Glomerular visceral epithelial cell (primary cell): ENCODE results near the gene DUSP18.
A peak's percentile ranks its signal among the peaks of the same experiment; 100 is the strongest.
"Not testable (repeated sequence)": the region's sequence is repeated elsewhere in the genome, so short reads cannot be mapped to it uniquely, and the experiment has no call there.

ENCODE experiments used
- DNase-seq: peaks from one replicate; pipeline ENCODE4 v3.0.0-alpha.2; 2016; ENCODE audit errors: extremely low spot score

The DUSP18 gene

DNA sequence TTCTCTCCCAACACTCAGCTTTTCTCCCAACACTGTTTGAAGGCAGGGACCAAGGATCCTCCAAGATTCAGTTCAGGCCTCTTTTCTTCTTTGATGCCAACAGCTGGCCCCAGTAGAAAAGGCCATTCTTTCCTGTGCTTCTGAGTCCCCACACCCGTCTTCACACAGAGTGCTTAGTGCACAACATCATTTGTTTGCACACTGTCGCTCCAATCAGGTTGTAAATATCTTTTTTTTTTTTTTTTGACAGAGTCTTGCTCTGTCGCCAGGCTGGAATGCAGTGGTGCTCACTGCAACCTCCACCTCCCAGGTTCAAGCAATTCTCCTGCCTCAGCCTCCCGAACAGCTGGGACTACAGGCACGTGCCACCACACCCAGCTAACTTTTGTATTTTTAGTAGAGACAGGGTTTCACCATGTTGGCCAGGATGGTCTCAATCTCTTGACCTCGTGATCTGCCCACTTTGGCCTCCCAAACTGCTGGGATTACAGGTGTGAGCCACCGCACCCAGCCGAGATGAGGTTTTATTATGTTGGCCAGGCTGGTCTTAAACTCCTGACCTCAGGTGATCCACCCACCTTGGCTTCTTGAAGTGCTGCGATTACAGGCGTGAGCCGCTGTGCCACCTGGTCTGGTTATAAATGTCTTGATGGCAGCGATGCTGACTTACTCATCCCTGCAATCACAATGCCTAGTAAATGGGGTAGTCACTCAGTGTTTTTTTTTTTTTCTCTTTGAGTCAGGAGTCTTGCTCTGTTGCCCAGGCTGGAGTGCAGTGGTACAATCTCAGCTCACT, 12.4 kb upstream of the DUSP18 start:
- not testable (repeated sequence) for DNase-seq

DNA sequence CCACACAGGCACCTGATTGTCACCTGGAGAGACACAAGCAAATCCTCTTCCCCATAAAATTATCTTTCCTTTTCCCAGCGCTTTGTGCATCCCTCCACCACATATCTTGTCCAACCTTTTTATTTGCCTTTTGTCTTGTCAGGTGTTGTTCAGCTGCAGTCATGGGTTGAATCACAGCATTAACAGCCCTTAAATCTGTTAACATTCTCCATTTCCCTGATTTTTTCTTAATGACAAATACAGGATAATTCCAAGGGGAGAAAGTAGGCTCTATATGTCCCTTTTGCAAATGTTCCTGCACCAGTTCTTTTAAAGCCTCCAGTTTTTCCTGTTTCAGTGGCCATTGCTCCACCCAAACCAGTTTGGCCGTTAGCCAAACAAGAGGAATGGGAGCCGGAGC, 8.9 kb upstream of the DUSP18 start:
- not testable (repeated sequence) for DNase-seq

DNA sequence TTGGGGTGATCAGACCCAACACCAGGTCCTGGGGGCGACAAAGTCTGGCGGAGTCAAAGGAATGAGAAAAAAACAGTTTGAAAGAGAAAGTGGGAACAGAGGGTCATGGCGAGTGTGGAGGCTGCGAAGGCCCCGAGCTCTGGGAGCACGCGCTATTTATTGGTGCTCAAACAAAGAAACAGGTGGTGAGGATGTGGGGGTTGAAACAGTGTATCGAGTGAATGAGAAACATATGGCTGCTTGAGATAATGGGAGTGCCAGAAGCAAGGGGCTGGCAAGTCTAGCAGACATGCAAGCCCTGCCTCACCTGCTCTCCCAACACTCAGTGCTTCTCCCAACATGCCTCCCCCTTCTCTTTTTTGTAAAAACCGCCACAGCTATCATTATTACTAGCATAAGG, 7.8 kb upstream of the DUSP18 start:
- DNase-seq, result no peak

DNA sequence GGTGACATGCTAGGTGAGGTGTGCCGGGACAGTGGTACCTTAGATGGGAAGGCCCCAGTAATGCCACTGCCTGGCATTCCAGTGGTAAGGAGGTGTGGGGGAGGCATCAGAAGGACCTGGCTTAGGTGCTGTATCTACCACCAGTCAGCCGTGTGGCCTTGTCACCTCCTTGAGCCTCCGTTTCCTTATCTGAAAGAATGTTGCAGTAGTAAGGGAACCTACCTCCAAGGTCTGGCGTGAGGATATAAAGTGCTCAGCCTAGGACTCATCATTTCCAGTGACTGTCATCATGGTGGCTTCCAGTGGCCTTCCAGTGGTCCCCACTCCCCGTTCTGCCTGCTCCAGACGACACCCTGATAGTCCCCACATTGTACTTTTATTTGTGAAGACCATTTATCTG, 6.8 kb upstream of the DUSP18 start:
- no peak for DNase-seq

DNA sequence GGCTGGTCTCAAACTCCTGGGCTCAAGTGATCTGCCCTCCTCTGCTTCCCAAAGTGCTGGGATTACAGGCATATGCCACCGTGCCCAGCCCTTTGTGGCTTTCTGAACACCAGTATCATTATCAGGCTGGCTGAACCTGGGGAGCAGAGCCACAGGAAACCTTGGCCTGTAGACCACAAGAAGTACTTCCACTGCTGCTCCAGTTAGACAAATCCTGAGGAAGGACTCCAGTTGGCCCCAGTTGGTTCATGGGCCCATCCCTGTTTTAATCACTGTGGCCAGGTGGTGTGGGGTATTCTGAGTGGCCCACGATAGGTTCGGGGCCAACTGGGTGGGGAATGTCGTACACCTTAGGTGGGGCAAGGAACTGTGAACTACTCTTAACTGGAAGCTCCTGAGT, 5.5 kb upstream of the DUSP18 start:
- DNase-seq, result no peak

DNA sequence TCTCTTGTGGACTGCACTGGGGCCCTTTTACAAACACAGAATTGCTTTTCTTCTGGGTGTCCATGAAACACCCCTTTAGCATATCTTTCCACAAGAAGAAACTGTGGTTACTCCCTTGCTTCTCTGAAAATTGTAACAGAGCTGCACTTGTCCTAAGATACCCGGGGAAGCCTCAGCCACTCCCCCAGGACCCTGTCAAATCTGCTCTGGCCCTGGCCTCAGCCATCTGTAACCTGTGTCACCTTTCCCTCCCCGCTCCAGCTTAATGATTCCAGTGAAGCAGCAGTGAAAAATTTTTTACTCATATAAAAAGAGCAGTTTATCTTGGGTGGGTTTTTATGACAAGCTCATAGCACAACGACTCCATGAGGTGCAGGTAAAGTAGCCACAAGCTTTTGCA, 3.4 kb upstream of the DUSP18 start:
- no peak for DNase-seq

DNA sequence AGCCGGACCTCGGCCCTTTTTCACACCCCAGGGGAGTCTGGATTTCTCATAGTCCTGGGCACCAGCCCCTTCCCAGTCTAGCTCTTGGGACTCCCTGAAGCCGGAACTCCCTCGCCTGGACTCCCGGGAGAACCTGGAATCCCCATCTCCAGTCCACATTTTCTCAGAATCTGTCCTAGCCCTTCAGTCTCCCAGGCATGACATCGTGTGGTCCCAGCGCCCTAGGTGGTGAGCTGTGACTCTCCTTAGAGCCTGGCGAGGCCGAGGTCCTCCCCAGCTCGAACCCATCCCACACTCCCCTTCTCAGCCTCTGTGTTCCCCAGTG, 673 bp upstream of the DUSP18 start:
- no peak for DNase-seq

DNA sequence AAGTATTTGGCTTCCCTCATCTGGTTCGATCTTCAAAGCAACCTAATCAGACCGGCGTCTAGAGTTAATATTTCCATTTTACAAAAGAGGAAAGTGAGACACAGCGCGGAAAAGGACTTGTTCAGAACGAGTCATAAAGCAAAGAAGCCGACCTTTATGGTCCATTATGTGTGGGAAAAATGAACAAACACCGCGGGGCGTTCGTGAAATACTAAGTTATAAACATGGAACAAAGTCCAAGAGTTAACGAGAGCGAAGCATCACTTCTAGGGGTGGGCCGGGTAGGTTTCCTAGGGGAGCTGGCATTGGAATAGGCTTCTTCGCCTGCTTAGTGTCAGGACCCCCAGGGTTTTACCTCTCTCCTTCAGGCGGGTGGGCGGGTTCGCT, 575 bp downstream of the DUSP18 start:
- no peak for DNase-seq

DNA sequence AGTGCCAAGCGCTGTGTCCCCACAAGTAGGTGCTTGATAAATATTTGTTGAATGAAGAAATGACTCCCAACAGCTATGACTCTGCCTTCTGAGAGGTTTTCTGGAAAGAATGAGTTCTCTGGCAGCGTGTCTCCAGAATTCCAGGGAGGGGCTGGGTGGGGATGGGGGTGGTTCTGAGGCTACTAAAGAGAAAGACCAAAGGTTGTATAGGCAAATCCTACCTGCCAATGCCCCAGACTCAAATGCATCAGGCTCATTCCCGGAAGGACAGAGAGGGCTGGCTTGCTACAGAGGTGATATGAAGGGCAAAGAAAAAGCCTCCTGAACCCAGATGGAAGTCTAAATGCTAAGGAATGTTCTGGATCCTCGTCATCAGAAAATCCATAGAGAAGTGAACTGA, 1.9 kb downstream of the DUSP18 start:
- no peak for DNase-seq

DNA sequence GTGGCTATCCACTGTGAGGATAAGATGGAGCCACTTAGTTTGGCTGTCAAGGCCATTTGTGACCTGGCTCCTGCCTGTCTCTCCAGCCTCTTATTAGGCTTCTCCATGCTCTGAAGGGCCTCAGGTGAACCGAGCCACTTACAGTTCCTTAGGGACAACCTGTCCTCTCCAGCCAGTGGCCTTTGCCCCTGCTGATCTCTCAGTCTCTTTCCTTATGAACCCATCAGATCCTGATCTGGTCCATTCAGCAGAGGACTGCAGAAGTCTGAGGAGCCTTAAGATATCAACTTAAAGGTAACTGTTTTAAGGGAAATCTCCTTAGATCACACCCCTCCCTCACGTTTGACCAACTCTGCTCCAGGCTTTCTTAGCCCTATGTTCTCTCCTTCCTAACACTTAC, 2.4 kb downstream of the DUSP18 start:
- no peak for DNase-seq

DNA sequence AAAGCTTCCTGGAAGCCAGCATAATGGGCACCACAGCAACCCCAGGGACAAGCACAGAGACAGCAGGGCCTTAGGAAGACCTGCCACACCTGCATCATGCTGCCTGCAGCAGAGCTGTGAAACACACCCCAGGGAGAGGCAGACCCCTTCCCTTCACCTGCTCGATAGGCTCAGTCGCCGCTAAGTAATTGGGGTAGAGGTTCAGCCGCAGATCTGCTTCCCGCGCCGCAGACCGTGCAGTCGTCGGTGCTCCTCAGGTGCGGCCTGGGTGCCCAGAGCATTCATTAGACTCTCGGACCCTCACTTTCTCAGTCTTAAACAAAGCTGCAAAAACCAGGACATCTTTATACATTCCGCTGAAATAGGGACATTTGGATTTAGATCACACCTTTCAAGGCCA, 2.9 kb downstream of the DUSP18 start:
- DNase-seq, result no peak

DNA sequence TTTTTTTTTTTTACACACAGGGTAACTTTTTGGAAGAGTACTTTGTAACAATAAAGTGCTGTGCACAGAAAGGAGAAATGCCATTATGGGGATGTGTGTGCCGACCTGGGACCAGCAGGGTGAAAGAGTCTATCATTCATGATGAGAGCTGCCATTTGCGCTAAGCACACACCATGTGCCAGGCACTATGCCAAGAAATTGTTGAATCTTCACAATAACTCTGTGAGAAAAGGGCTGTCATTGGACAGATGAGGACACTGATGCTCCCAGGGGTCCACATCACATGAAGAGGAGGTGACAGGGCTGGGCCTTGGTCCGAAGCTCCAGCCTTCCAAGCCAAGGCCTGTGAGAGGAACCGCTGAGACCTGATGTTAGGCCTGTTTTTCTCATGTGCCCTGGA, 5.6 kb downstream of the DUSP18 start:
- DNase-seq, result no peak

DNA sequence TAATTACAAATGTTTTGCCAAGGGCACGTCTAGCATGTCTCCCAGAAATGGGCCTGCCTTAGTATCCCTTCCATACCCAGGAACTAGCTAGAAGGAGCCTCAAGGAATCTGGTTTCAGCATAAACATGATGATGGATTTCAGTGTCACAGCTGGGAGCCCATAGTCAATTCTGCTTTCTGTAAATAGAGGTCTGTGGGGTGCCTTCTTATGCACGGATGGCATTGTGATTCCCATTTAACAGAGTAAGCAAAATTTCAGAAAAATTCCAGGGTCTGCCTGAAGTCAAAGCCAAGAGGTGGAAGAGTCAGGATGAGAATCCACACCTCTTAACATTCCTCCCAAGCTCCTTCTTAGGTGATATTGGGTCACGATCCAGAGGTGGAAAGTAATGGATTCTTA, 12.1 kb downstream of the DUSP18 start:
- DNase-seq, result no peak

DNA sequence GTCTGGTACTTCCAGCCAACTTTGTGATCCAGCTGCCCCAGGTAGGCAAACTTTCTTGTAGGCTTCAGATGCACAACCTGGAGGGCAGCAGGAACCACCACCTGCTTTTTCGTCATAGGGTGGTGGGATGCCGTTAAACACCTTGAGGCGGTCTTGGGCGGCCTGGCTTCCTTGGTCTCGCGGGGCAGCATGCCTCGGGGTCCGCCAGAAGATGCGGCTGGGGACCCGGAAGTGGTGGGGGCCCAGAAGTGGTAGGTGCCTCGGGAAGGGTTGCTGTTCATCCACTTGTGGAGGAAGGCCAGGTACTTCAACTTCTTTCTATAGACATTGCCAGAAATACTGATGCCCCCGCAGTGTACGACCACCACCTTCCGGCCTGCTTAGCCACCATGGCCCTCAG, 13.3 kb downstream of the DUSP18 start:
- no peak for DNase-seq

DNA sequence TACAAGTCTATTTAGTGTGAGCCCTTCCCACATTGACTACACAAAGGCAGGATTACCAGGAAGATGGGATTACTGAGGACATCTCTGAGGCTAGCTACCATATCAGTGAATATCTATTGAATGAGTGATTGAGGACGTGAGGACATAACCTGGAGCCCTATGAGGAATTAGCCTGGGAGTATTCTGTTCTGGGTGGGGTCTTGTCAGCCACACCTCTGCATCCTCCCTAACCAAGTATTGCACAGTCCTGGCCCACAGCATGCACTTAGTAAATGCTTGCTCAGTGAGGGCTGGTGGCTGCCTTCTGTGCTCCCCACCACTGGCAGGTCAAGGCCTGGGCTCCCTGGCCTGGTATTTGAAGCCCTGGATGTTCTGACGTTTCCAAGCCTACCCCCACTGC, 14.8 kb downstream of the DUSP18 start:
- DNase-seq, result no peak

DNA sequence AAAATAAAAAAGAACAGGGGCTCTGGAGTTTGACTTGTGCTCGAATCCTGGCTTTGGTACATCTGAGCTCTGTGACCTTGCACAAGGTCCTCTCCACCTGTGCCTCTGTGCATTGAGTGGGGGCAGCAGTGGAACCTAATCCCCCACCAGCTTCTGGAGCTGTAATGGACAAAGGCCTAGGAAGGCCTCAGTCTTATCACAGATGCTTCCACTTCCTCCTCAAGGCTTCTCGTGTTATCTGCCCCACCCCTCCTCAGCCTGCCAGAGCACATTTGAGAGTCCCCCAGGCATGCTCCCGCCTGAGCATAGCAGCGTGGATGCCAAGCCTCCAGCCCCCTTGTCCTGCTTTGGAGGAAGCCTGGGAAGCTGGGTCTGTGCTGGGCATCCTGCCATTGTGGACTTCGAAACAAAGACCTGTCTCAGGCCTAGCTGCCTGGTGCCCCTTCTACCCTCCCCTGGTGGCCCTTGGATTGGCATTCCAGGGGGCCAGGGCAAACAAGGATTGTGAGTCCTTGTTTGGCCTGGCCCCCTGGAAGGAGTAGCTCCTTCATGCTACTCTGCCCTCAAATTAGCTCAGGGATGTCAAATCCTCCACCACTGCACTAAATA, 17.1 kb downstream of the DUSP18 start:
- no peak for DNase-seq

DNA sequence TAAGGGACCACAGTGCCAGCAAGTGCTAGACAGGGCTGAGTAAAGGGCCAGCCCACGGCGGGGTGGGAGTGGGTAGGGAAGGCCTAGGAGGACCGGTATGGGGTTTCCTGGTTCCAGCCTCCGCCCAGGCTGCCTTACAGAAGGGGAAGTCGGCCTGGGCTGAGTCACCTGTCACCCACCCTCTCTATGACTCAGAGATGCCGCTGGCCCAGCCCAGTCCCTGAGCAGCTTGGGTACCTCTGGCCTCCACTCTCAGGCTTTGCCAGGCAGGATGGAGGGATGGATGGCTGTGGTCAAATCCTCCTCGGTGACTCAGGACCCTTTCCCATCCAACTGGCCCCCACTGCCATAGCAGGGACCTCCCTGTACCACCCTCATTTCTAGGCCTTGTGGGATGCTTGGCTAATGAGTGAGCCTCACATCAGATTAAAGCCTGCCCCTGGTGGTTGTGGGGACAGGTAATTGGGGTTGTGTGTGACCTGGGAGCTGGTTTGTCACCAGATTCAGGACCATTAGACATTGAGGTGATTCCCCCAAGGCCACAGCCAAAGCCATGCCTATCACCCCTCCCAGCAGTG, 18.2 kb downstream of the DUSP18 start:
- peak; percentile 86 for DNase-seq

DNA sequence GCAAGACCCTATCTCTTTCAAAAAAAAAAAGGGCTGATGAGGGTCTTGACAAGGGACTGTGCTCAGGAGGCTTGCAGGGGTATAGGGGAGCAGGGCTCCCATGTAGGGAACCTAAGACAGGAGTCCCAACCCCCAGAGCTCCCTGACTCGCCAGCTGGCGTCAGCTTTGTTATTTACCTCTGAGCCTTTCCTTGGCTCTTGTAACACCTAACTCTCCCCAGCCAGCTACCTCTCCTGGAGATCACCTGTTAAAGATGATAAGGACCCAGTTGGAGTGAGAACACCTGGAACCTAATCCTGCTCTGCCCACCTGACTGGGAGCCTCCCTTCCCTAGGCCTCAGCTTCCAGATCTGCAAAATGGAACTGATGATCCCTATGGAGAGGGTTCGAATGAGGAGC, 18.9 kb downstream of the DUSP18 start:
- no peak for DNase-seq

DNA sequence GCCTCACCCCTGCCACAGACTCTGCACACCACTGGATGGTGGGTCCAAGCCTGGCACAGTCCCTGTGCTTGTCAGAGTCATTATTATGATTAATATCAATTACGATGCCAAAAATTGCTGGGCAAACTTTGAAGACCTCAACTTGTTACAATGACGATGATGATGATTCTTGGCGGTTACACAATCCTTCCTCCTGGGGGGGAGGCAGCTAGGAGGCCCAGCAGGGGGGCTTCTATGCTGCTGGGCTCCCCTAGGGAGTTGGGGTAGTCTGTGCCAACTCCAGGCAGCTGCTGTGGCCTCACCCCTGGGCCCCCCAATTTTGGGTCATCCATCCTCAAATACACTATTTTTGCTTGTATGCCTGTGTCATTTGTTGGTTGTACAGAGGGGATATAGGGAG, 20.1 kb downstream of the DUSP18 start:
- no peak for DNase-seq

DNA sequence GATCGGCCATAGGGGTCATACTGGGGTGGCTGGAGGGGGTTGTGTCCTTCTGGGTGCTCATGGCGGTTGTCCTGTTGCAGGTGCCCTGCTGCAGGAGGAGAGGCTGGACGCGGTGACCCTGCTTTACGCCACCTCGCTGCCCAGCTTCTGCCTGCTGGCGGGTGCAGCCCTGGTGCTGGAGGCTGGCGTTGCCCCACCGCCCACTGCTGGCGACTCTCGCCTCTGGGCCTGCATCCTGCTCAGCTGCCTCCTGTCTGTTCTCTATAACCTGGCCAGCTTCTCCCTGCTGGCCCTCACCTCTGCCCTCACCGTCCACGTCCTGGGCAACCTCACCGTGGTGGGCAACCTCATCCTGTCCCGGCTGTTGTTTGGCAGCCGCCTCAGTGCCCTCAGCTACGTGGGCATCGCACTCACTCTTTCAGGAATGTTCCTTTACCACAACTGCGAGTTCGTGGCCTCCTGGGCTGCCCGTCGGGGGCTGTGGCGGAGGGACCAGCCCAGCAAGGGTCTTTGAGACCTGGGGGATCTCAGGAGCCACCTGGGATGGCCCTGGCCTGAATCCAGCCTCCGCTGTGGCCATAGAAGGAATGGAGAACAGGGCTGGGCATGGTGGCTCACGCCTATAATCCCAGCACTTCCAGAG, 21.0 kb downstream of the DUSP18 start:
- DNase-seq, result no peak

DNA sequence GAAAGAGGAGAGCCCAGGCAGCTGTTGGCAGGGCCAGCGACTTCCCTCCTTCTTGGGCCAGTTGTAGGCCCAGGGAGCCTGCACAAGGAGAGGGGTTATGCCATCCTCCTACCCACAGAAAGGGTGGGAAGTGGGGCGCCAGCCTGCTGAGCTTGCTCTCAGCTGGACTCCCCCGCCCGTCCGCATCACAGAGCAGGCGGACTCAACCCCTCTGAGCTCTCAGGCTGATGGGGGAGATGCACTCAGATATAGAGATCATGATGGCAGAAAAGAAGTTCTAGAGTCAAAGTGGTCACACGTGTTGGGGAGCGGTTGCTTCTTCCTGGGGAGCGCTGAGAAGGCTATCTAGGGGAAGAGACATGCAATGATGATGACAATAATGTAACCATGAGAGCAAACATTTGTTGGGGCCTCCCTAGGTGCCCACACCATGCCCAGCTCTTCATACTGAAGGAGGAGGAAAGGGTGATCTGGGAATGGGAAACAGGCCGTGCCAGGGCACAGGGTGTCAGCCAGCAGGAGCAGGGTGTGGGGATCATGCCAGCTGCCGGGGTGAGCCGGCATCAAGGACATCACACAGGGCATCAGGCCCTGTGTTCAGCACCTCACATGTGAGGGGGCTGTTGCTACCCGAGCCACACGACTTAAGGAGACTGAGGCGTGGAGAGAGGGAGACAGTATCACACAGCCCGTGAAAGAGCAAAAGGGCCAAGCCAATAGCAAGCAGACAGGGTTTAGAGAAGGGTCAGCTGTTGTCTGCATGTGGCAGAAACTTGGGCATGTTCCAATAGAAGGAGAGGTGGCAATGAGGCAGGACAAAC, 24.4 kb downstream of the DUSP18 start:
- DNase-seq, result no peak

DNA sequence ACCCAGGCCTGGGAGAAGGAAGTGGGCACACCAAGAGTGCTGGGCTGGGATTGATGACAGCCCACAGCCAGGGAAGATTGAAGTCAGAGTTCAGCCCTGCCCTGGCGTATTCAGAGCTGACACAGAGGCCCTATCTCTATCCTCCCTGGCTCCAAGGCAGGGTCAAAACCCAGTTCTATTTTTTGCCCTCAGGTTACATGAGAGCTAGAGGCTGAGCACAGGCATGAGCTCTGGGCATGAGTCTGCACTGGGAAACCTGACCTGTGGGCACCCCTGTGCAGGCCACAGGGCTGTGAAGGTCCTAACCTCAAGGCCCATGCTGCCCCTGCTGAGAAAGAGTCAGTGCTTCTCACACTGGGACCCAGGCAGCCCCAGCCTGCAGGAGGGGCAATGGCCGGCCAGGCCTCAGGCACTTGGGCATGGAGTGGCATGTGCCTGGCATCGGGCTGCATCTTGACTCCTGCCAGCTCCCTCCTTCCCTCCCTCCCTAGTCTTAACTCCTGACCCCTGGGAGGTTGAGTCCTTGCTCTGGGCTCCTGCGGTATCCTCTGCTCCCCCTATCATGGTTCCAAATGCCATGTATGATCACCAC, 26.7 kb downstream of the DUSP18 start:
- no peak for DNase-seq
